Measurements from ENCODE around the gene MGMT.

DNA sequence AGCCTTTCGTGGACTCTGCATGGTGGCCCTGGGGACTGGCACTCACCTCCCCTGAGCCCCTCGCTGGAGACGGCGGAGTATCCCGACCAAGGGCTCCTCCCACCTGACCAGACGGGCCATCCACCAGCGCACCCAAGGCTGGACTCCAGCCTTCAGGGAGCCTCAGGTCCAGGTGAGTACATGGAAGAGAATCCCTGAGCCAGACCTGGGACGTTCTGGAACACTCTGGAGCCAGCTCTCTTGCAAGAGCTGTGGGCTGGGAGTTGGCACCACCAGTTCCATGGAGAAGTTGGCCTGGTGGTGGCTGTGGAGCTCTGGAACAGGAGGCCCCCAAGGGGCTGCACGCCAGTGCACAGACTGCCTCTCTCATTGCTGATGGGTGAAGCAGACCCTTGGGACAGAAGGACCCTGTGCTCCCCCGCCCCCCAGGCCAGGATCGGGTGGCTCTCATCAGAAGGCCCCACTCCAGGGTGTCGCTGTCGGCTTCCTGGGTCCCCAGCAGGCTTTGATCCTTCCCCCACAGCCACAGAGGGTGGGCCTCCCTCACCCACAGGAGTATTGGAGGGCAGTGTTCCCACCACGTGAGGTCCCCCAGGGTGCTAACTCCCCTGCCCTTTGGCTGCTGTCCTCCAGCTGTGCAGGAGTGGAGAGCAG, 307.2 kb downstream of the MGMT start:
- TF ChIP-seq, protein P1, sequence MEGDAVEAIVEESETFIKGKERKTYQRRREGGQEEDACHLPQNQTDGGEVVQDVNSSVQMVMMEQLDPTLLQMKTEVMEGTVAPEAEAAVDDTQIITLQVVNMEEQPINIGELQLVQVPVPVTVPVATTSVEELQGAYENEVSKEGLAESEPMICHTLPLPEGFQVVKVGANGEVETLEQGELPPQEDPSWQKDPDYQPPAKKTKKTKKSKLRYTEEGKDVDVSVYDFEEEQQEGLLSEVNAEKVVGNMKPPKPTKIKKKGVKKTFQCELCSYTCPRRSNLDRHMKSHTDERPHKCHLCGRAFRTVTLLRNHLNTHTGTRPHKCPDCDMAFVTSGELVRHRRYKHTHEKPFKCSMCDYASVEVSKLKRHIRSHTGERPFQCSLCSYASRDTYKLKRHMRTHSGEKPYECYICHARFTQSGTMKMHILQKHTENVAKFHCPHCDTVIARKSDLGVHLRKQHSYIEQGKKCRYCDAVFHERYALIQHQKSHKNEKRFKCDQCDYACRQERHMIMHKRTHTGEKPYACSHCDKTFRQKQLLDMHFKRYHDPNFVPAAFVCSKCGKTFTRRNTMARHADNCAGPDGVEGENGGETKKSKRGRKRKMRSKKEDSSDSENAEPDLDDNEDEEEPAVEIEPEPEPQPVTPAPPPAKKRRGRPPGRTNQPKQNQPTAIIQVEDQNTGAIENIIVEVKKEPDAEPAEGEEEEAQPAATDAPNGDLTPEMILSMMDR (IDR thresholded peaks at IDR 0.05) = no peak
- no peak for TF ChIP-seq EP300 (IDR thresholded peaks at IDR 0.05)
- TF ChIP-seq POLR2AphosphoS5 (IDR thresholded peaks at IDR 0.05) = no peak
